Loucy (cell line): Measurements from ENCODE around the gene WDSUB1.

Source experiments
- H2AFZ ChIP-seq: fragments of 200-600 bp; sonication (generic); 2 replicates; pipeline ENCODE4 v1.6.0; 2016; ENCODE audit warnings: antibody characterized with exemption, mild to moderate bottlenecking, low read length, moderate library complexity
- H3F3A ChIP-seq: fragments of 200-600 bp; 2 replicates; pipeline ENCODE4 v1.6.0; 2016; ENCODE audit warnings: antibody characterized with exemption, low read depth, mild to moderate bottlenecking
- H3K27me3 ChIP-seq: fragments of 200-600 bp; sonication (generic); 2 replicates; pipeline ENCODE4 v1.6.1; 2014; ENCODE audit warnings: low read length, mild to moderate bottlenecking; ENCODE audit not compliant: insufficient read depth, poor library complexity, severe bottlenecking
- H3K36me3 ChIP-seq: fragments of 200-600 bp; sonication (generic); 2 replicates; pipeline ENCODE4 v1.6.1; 2016; ENCODE audit warnings: low read length; ENCODE audit not compliant: insufficient read depth
- H3K4me1 ChIP-seq: fragments of 200-600 bp; sonication (generic); 2 replicates; pipeline ENCODE4 v1.5.1; 2014; ENCODE audit warnings: low read length, mild to moderate bottlenecking; ENCODE audit not compliant: insufficient read depth, poor library complexity, severe bottlenecking
- H3K4me2 ChIP-seq: fragments of 200-600 bp; sonication (generic); 2 replicates; pipeline ENCODE4 v1.6.0; 2014; ENCODE audit warnings: antibody characterized with exemption, low read length, low read depth, mild to moderate bottlenecking; ENCODE audit not compliant: poor library complexity, severe bottlenecking
- H3K4me3 ChIP-seq: fragments of 200-600 bp; sonication (generic); 2 replicates; pipeline ENCODE4 v1.5.1; 2014; ENCODE audit warnings: low read length, mild to moderate bottlenecking, mixed read lengths; ENCODE audit not compliant: poor library complexity, severe bottlenecking
- H3K79me2 ChIP-seq: fragments of 200-600 bp; sonication (generic); 2 replicates; pipeline ENCODE4 v1.6.1; 2014; ENCODE audit warnings: low read length; ENCODE audit not compliant: insufficient read depth
- H3K9ac ChIP-seq: fragments of 200-600 bp; sonication (generic); 2 replicates; pipeline ENCODE4 v1.6.0; 2014; ENCODE audit warnings: mild to moderate bottlenecking, low read depth, low read length, moderate library complexity; ENCODE audit not compliant: poor library complexity, severe bottlenecking
- H3K9me2 ChIP-seq: fragments of 200-600 bp; sonication (generic); replicated peaks from 2 replicates; pipeline ENCODE4 v1.6.1; 2016; ENCODE audit warnings: low read depth, low read length, mixed read lengths
- H3K9me3 ChIP-seq: fragments of 200-600 bp; sonication (generic); 2 replicates; pipeline ENCODE4 v1.6.1; 2014; ENCODE audit warnings: mild to moderate bottlenecking, antibody characterized with exemption, low read length, low read depth; ENCODE audit not compliant: insufficient read depth
- H4K20me1 ChIP-seq: fragments of 200-600 bp; sonication (generic); 2 replicates; pipeline ENCODE4 v1.6.0; 2014; ENCODE audit warnings: antibody characterized with exemption, low read length, mild to moderate bottlenecking; ENCODE audit not compliant: insufficient read depth, poor library complexity, severe bottlenecking
- CTCF ChIP-seq: fragments of 200-600 bp; sonication (generic); conservative IDR thresholded peaks from 2 replicates; pipeline ENCODE4 v1.5.1; 2014; ENCODE audit warnings: mild to moderate bottlenecking, antibody characterized with exemption, low read length
- EZH2phosphoT487 ChIP-seq: fragments of 200-600 bp; IDR thresholded peaks from 2 replicates; pipeline ENCODE4 v1.6.1; 2018; ENCODE audit warnings: antibody characterized with exemption, mild to moderate bottlenecking, moderate library complexity, borderline replicate concordance

Gene WDSUB1

GRCh38 chr2:159199236-159199635 is 87.3 kb downstream of the WDSUB1 start:
- no peaks in the 10 kb centered on the region for H3K9me2 ChIP-seq
- no peak overlapping the region for H3K9ac ChIP-seq
- no peaks in the 10 kb centered on the region for H3K9me3 ChIP-seq
- no peak overlapping the region for H3K4me3 ChIP-seq
- H2AFZ ChIP-seq: no peak overlapping the region
- peaks cover 9% of the 10 kb centered on the region for H3K4me1 ChIP-seq
- H4K20me1 ChIP-seq: no peaks in the 10 kb centered on the region
- no peak overlapping the region for H3K4me2 ChIP-seq
- TF ChIP-seq CTCF (no peak), EZH2phosphoT487 (no peak)
- H3F3A ChIP-seq: no peaks in the 10 kb centered on the region
- H3K36me3 ChIP-seq: no peaks in the 10 kb centered on the region
- no peaks in the 10 kb centered on the region for H3K79me2 ChIP-seq
- no peaks in the 10 kb centered on the region for H3K27me3 ChIP-seq

GRCh38 chr2:159196393-159196925 is 90.0 kb downstream of the WDSUB1 start:
- H3K36me3 ChIP-seq: no peaks in the 10 kb centered on the region
- no peaks in the 10 kb centered on the region for H3K9me2 ChIP-seq
- H3K9me3 ChIP-seq: no peaks in the 10 kb centered on the region
- no peaks in the 10 kb centered on the region for H3K27me3 ChIP-seq
- H3K9ac ChIP-seq: no peak overlapping the region
- H3F3A ChIP-seq: no peaks in the 10 kb centered on the region
- no peaks in the 10 kb centered on the region for H3K79me2 ChIP-seq
- no peak for TF ChIP-seq EZH2phosphoT487
- TF ChIP-seq CTCF: no peak
- peaks cover 4% of the 10 kb centered on the region for H3K4me1 ChIP-seq
- H4K20me1 ChIP-seq: no peaks in the 10 kb centered on the region
- no peak overlapping the region for H2AFZ ChIP-seq
- no peak overlapping the region for H3K4me3 ChIP-seq
- no peak overlapping the region for H3K4me2 ChIP-seq

- Histone ChIP-seq H3F3A (no peaks in the 10 kb centered on the region), H3K9ac (no peak overlapping the region), H3K36me3 (no peaks in the 10 kb centered on the region), H3K4me1 (no peaks in the 10 kb centered on the region), H3K9me3 (no peaks in the 10 kb centered on the region), H3K4me2 (no peak overlapping the region), H3K4me3 (no peak overlapping the region), H3K79me2 (no peaks in the 10 kb centered on the region), H2AFZ (no peak overlapping the region), H3K27me3 (no peaks in the 10 kb centered on the region), H4K20me1 (no peaks in the 10 kb centered on the region), H3K9me2 (no peaks in the 10 kb centered on the region)
- TF ChIP-seq CTCF: no peak
- TF ChIP-seq EZH2phosphoT487: no peak
Observed at GRCh38 chr2:159195697-159196096, 90.8 kb downstream of the WDSUB1 start.
